Activated T-cell treated with anti-CD3 and anti-CD28 coated beads, Interleukin-2, amount 50 U/mL, for 48 hours (primary cell): ENCODE data around the gene NMB.

ENCODE experiments used
- DNase-seq, 2 experiments: peaks; one replicate each; pipeline ENCODE4 v3.0.0-alpha.2; 2020

The NMB gene

DNA sequence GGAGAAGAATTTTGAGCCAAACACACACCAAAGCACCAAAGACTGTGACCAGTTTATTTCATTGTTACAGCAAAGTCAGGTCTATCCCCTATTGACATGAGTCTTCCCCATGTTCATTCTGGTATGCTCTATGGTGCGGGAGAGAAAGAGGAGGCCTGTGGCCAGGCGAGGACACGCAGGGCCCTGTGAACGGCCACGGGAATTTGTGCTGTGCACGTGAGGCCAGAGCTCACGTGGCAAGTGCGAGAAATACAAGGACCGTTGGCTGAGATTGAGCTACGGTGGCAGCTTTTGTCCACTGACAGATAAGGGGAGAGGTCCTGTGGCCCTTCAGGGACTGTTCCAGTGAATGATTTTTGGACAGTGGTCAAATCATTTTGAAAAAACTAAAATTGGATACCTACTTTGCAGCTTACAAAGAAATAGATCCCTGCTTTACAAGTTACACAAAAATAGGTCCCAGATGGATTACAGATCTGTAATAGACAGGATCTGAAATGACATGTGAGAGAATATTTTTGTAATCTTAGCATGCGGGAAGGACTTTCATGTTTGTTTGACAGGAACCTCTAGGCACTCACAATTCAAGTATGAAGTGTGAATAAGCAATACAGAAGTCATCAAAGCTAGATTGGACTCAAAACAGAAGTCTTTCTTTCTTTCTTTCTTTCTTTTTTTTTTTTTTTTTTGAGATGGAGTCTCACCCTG is 48.0 kb downstream of the NMB start:
- DNase-seq, result no peak

DNA sequence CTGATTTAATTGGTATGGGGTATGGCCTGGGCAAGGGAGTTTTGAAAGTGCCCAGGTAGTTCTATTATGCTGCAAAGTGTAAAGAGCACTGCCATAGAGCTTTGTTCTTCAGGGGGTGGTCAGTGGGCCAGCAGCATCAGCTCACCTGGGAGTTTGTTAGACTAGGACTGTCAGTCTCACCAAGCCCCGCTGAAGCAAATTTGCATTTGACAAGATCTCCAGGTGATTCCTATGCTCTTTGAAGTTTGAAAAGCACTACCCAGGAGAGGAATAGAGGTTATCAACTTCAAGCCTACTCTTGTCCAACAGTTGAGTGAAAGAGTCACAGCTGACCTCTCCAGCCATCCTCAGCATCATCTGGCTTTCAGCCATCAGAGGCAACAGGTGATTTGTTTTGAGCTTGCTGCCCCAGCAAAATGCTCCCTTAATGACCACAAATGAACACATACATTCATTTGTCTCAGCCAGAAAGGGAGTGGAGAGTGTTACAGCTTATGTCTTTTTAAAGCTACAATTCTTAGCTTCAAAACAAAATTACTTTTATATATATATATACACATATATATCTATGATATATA is 49.2 kb downstream of the NMB start:
- DNase-seq, result no peak

DNA sequence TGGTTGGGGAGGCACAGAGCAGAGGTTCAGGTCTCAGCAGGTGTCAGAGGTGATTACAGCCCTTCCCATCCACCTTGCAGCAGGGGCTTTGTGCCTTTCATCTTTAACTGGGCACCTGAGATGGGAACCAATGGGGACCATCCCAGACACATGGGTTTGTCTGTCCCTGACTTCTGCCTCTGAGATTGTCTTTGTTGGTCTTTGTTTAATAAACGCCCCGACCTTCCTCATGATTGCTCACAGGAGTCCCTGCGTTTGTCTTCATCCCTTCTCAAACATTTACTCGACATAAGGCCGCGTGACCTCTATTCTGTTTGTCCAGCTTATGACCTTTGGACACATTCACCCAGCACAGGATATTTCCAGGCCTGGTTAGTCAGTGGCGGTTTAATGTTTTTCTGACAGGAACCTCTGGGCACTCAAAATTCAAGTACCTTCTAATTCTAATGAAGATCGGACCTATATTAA is 51.3 kb downstream of the NMB start:
- DNase-seq, result no peak

DNA sequence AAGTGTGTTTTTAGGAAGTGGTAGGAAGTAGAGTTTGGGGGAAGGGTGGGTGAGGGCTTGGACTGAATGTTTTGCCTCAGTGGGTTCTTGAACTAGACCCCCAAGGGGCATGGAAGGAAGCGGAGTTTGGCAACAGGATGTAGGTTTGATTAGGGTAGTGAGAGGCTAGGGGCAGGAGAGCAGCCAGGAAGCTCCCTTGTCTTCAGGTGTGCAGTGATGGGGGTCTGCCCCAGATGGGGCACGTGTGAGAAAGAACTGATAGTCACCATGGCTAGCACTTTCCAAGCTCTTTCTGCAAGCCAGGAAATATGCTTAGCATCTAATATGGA is 52.5 kb downstream of the NMB start:
- DNase-seq, result no peak
